HUES6 (cell line): ENCODE results near the gene NUDCD2.
"Not testable (repeated sequence)": the region's sequence is repeated elsewhere in the genome, so short reads cannot be mapped to it uniquely, and the experiment has no call there.

Experiments used
- H3K27ac ChIP-seq: 2 replicates; pipeline ENCODE4 v1.7.0; 2013; ENCODE audit warnings: low read depth, mild to moderate bottlenecking, low read length, inconsistent platforms
- H3K27me3 ChIP-seq: 2 replicates; pipeline ENCODE4 v1.6.1; 2013; ENCODE audit warnings: low read length; ENCODE audit not compliant: control insufficient read depth, insufficient read depth
- H3K36me3 ChIP-seq: 2 replicates; pipeline ENCODE4 v1.6.1; 2013; ENCODE audit warnings: low read length; ENCODE audit not compliant: control insufficient read depth, insufficient read depth
- H3K4me1 ChIP-seq: 2 replicates; pipeline ENCODE4 v1.6.1; 2013; ENCODE audit warnings: low read length; ENCODE audit not compliant: control insufficient read depth, insufficient read depth
- H3K4me3 ChIP-seq: 2 replicates; pipeline ENCODE4 v1.5.1; 2013; ENCODE audit warnings: low read depth, low read length
- H3K9ac ChIP-seq: one replicate; pipeline ENCODE4 v1.6.1; 2013; ENCODE audit warnings: mild to moderate bottlenecking, low read length
- H3K9me3 ChIP-seq: 2 replicates; pipeline ENCODE4 v1.6.1; 2013; ENCODE audit warnings: low read depth, low read length; ENCODE audit not compliant: control insufficient read depth, insufficient read depth

Gene NUDCD2

GRCh38 chr5:163397354-163397753 is 62.5 kb downstream of the NUDCD2 start:
- no peaks in the 10 kb centered on the region for H3K36me3 ChIP-seq
- no peaks in the 10 kb centered on the region for H3K9me3 ChIP-seq
- no peak overlapping the region for H3K9ac ChIP-seq
- no peaks in the 10 kb centered on the region for H3K4me1 ChIP-seq
- no peak overlapping the region for H3K27ac ChIP-seq
- no peaks in the 10 kb centered on the region for H3K27me3 ChIP-seq
- no peak overlapping the region for H3K4me3 ChIP-seq

GRCh38 chr5:163396818-163397340 is 63.0 kb downstream of the NUDCD2 start:
- H3K9ac ChIP-seq, H3K36me3 ChIP-seq, H3K4me1 ChIP-seq, H3K4me3 ChIP-seq, H3K27ac ChIP-seq, H3K9me3 ChIP-seq, H3K27me3 ChIP-seq: not testable (repeated sequence)
